Measurements from ENCODE around the gene CFAP97D1. TPM values are rescaled to one million over a fixed set of nuclear protein-coding genes. Genes with fewer than 3 reads are reported as not detected.

The CFAP97D1 gene
- total RNA-seq, 1 donor from 2014 or later, result not detected

DNA sequence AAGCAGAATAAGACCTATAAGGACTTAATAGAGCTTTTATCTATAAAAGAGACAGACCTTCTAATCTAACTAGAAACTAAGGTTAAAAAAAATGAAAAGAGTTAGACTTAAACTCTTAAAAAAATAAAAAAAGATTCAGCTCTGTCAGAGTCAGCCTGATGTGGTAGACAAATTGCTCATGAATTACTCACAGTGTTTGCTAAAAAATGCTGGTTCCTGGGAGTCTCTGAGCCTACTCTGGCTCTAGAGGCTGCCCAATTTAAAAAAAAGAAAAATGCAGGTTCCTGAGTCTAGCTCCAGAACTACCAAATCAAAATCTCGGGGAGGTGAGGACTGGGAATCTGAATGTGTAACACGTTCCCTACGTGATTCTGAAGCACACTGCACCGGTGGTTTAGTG lies 39.7 kb upstream of the CFAP97D1 start:
- H3K4me3 ChIP-seq (ENCODE audit: low read depth, low read length), result no peak overlapping the region
- H3K36me3 ChIP-seq (ENCODE audit: control insufficient read depth, insufficient read depth, low read length), result no peaks in the 10 kb centered on the region
- peak; percentile 55 for DNase-seq (ENCODE audit: low read depth)
- FAIRE-seq, result no peak
- TF ChIP-seq, protein P1, sequence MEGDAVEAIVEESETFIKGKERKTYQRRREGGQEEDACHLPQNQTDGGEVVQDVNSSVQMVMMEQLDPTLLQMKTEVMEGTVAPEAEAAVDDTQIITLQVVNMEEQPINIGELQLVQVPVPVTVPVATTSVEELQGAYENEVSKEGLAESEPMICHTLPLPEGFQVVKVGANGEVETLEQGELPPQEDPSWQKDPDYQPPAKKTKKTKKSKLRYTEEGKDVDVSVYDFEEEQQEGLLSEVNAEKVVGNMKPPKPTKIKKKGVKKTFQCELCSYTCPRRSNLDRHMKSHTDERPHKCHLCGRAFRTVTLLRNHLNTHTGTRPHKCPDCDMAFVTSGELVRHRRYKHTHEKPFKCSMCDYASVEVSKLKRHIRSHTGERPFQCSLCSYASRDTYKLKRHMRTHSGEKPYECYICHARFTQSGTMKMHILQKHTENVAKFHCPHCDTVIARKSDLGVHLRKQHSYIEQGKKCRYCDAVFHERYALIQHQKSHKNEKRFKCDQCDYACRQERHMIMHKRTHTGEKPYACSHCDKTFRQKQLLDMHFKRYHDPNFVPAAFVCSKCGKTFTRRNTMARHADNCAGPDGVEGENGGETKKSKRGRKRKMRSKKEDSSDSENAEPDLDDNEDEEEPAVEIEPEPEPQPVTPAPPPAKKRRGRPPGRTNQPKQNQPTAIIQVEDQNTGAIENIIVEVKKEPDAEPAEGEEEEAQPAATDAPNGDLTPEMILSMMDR (IDR thresholded peaks at IDR 0.05; ENCODE audit: insufficient read depth, low read length, severe bottlenecking), result no peak
- peaks cover 3% of the 10 kb centered on the region for H3K27me3 ChIP-seq (ENCODE audit: control insufficient read depth, insufficient read depth, low read length)

DNA sequence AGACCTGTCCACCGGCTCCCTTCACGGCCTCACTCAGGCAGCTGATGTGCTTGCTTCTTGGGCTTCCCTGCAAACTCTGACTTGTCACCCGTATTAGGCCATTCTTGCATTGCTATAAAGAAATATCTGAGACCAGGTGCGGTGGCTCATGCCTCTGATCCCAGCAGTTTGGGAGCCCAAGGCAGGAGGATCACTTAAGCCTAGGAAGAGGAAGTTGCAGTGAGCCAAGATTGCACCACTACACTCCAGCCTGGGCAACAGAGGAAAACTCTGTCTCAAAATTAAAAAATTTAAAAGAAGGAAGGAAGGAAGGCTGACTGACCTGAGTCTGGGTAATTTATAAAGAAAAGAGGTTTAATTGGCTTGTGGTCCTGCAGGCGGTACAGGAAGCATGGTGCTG lies 38.6 kb upstream of the CFAP97D1 start:
- H3K27me3 ChIP-seq (ENCODE audit: control insufficient read depth, insufficient read depth, low read length), result peaks cover 3% of the 10 kb centered on the region
- no peak overlapping the region for H3K4me3 ChIP-seq (ENCODE audit: low read depth, low read length)
- FAIRE-seq (no peak), DNase-seq (ENCODE audit: low read depth) (no peak)
- TF ChIP-seq, protein P1 (IDR thresholded peaks at IDR 0.05; ENCODE audit: insufficient read depth, low read length, severe bottlenecking), result no peak
- no peaks in the 10 kb centered on the region for H3K36me3 ChIP-seq (ENCODE audit: control insufficient read depth, insufficient read depth, low read length)

DNA sequence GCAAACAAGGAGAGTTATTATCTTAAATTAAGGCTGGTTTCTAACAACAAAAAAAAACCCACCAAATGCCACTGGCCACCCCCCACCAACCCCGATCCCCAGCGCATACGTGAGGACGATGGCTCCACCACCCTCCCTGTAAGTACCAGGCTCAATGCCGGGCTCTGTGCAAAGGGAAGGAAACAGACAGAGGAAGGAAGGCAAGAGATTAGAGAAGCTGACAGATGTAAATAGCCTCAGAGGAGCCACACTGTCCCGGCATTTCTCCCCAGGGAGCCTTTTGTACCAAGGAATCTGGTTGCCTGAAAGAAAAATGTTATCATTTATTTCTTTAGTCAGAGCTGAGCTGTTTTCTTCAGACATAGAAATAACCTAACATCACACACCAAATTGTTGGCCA lies 34.7 kb upstream of the CFAP97D1 start:
- Histone ChIP-seq H3K4me3 (ENCODE audit: low read depth, low read length) (no peak overlapping the region), H3K36me3 (ENCODE audit: control insufficient read depth, insufficient read depth, low read length) (no peaks in the 10 kb centered on the region), H3K27me3 (ENCODE audit: control insufficient read depth, insufficient read depth, low read length) (peaks cover 3% of the 10 kb centered on the region)
- TF ChIP-seq, protein P1 (IDR thresholded peaks at IDR 0.05; ENCODE audit: insufficient read depth, low read length, severe bottlenecking), result no peak
- DNase-seq (ENCODE audit: low read depth) (no peak), FAIRE-seq (no peak)

DNA sequence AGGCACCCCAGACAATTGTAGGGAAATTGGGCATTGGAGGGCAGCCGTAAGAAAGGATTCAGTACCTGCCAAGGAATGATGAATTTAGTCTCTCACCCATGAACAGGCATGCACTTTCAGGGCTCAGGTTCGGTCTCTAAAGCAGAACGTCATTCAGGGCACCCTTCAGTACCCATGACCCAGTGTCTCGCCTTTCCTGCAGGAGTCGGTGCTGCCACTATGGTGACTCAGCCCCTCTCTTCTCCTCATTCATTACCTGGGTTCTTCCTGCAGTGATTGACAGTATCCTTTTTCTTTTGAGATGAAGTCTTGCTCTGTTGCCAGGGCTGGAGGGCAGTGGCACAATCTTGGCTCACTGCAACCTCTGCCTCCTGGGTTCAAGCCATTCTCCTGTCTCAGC lies 30.1 kb upstream of the CFAP97D1 start:
- TF ChIP-seq, protein P1 (IDR thresholded peaks at IDR 0.05; ENCODE audit: insufficient read depth, low read length, severe bottlenecking), result no peak
- Histone ChIP-seq H3K4me3 (ENCODE audit: low read depth, low read length) (no peak overlapping the region), H3K36me3 (ENCODE audit: control insufficient read depth, insufficient read depth, low read length) (no peaks in the 10 kb centered on the region), H3K27me3 (ENCODE audit: control insufficient read depth, insufficient read depth, low read length) (peaks cover 3% of the 10 kb centered on the region)
- DNase-seq (ENCODE audit: low read depth), result peak; percentile 33
- no peak for FAIRE-seq

DNA sequence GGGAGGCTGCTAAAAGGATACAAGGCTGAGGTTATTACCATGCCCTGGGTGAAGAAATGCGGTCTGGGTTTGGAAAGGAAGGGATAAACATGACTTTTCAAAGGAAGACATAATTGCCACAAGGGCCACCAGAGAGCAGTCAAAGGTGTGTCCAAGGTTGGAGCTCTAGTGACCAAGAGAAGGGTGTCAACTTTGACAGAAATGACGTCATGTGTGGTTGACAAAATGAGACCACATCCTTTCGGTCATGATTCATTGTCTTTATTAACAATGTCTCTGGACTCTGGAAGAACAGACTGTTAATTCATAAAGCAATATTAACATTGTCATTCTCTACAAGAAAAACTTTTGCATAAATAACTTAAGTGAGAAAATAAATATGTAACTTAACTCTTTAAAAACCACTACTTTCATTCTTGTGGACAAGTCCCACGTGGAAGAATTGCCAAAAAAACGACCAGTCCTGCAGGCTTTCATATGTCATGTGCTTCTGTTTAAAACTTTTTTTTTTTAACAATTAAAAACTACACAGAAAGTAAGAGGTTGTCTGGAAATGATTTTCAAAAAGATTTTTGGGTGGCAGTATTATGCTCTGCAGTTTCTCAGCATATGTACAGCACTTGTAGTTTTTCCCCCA lies 26.6 kb upstream of the CFAP97D1 start:
- TF ChIP-seq, protein P1 (IDR thresholded peaks at IDR 0.05; ENCODE audit: insufficient read depth, low read length, severe bottlenecking), result no peak
- no peaks in the 10 kb centered on the region for H3K36me3 ChIP-seq (ENCODE audit: control insufficient read depth, insufficient read depth, low read length)
- H3K4me3 ChIP-seq (ENCODE audit: low read depth, low read length), result no peak overlapping the region
- DNase-seq (ENCODE audit: low read depth) (peak; percentile 41), FAIRE-seq (peak; percentile 87)
- H3K27me3 ChIP-seq (ENCODE audit: control insufficient read depth, insufficient read depth, low read length), result peaks cover 12% of the 10 kb centered on the region

DNA sequence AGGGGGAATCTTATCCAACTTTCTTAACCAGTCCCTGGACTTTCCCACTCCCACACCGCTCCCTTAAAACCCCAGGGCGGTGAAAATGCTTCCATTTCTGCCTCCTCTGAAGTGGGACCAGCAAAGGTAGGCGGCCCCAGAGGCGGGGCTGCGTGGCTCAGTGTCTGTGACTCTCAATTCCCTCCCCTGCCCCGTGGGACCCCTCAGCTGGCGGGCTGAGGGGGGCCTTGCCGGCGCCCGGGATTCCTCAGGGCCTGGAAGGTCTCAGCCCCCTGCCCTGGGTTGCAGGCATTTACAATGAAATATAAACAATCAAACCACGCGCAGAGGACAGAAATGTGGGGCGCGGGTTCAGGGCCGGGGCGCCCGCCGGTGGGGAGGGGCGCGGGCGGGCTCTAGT lies 25.3 kb upstream of the CFAP97D1 start:
- H3K36me3 ChIP-seq (ENCODE audit: control insufficient read depth, insufficient read depth, low read length), result no peaks in the 10 kb centered on the region
- DNase-seq (ENCODE audit: low read depth), result no peak
- H3K4me3 ChIP-seq (ENCODE audit: low read depth, low read length), result no peak overlapping the region
- FAIRE-seq, result no peak
- H3K27me3 ChIP-seq (ENCODE audit: control insufficient read depth, insufficient read depth, low read length), result peaks cover 12% of the 10 kb centered on the region
- TF ChIP-seq, protein P1 (IDR thresholded peaks at IDR 0.05; ENCODE audit: insufficient read depth, low read length, severe bottlenecking), result no peak

All from bronchial epithelial cell (primary cell).